HUDEP-2 (cell line): ENCODE data around the gene FARP1.

ENCODE experiments used
- DNase-seq, 76 experiments: peaks; one replicate each; lab custom pipeline; 2025; ENCODE audit not compliant: unreplicated experiment in 76 of 76; lab: John Stamatoyannopoulos, UW

Gene FARP1

DNA sequence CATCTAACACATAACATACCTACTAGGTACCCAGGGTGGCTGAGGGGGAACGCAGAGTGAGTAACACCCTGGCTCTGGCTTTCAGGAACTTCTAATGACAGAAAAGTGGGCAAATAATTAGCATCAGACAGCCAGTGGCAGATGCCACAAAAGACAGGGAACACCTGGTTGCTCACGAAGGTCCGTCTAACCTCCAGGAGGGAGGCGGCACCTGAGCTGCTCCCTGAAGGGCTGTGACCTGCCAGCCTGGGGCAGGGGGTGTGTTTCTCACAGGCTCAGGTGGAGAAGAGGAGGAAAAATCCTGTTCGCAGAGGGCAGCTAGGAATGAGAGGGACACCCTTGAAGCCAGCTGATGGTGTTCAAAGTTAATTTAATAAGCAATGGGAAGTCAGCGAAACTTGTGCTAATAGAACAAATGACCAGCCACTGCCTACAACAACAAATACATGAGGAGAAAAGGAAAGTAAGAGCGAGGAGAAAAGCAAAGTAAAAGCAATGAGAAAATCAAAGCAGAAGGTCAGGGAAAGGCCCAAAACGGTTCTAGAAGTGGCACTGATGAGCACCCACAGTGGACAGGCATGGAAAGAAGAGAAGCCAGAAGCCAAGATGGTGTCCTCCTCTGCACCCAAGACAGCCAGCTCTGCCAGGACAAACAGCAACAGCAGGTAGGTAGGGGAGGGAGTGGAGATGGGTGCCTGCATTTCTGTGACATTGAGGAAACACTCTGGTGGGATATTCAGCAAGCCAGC, 346.7 kb downstream of the FARP1 start:
- no peak for DNase-seq

DNA sequence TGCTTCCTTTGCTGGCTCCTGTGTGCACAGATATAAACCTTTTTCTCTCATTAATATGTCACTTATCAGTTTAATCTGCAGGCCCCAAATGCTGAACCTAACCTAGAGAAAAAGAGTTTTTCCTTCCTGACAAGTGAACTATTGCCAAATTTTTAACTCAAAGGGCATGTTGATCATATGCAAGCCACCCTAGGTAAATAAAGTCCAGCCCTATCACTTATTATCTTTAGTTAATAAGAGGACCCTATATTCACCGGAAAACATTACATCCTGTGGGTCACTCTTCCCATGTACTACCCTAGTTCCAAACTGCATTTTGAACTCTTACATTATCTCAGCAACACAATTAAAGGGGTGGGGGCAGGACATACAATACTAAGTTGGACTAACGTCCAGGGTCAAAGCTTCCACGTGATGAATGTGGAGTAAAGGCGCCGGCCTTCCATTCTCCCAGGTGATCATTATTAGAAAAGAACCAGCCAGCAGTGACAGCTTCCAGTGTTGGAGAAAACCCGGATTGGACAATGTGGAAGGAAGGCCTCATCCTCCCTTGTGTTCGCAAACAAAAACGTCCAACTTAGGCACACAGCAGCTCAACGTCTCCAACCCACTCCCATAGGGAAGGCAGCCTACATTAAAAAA, 347.4 kb downstream of the FARP1 start:
- DNase-seq: no peak

DNA sequence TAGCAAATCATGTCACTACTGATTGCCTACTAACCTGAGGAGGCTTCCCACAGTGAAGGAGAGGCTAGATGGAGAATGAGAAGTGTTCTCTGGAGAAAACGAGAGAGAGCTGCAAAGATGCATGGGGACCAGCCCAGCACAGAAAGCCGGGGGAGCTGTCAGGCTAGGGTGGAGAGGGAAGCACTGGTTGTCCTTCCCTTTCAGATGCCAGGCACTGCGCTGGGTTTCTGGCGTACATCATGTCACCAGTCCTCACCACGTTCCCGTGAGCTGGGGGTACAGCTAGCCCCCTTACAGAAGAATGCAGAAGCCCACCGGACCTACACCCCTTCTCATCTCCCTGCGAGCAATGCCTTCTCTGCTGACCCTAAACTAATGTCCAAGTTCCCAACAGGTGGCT, 348.0 kb downstream of the FARP1 start:
- no peak for DNase-seq

DNA sequence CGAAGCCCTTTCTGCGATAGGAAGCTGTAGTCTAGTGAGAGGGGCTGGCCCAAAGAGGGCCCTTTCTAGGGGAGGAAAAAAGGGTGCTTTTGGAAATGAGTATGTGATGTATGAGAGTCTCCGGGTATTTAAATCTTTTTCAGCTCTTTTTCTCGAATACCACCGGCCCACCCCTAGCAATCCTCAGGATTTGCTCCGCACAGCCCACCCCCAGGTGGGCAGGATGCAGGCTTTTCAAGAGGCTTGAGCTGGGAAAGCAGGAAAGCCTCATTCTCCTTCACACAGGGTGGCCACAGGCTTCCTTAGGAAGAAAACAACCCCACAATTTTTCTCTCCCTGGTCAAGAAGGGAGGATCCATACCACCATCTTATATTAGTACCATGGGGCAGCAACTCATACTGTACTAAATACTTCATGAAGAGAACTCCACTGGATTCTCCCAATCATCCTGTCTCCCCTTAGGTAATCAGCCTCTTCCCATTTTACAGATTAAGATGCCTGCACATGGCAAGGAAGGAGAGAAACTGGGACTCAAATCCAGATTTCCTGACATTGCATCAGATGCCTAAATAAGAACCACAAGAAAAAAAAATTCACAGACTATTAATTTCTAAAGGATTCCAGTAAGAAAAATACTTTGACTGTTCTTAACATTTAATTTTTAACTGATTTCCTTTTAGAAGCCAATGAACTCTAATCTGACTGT, 349.6 kb downstream of the FARP1 start:
- no peak for DNase-seq

DNA sequence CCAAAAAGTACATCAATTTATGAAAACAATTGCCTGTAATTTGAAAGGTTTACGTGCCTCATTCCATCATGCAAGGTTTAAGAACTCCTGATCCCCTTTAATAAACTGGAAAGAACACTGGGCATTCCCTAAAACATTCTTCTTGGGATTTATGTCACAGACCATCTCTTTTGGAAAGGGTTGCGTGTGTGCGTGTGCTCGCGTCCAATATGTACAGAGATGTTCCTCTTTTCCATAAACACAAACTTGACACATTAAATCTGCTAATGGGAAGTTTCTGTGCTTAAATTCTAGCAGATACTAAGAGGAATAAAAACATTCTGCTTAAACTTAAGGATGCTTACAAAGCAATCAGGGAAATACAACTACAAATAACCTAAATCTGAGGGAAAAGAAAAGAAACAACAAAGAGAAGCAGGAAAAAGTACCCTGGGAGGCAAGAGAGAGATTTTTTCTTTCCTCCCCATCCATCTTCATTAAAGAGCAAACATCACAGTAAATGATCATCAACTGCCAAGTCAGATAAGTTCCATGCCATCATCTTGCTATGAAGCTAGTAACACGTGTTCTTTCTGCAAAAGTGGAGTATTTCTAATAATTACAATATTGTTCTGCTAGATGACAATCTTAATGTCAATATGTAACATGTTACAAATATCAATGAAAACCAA, 350.3 kb downstream of the FARP1 start:
- no peak for DNase-seq

DNA sequence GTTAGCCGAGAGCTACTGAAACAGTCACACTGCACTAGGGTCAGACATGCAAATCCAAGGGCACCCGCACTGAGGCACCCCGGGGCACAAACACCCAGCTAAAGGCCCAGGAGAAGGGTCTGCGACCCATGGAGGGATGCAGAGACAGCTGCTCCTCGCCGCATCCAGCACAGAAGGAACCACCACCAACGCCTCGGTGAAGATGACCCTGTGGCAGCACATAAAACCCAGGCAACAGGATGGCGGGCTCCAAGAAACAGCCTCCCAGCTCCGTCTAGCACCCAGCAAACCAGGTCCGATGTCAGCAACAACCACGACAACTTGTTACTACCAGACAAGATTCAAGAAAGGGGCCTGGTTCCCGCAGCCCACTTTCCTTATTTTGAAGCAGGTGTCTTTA, 351.9 kb downstream of the FARP1 start:
- no peak for DNase-seq

DNA sequence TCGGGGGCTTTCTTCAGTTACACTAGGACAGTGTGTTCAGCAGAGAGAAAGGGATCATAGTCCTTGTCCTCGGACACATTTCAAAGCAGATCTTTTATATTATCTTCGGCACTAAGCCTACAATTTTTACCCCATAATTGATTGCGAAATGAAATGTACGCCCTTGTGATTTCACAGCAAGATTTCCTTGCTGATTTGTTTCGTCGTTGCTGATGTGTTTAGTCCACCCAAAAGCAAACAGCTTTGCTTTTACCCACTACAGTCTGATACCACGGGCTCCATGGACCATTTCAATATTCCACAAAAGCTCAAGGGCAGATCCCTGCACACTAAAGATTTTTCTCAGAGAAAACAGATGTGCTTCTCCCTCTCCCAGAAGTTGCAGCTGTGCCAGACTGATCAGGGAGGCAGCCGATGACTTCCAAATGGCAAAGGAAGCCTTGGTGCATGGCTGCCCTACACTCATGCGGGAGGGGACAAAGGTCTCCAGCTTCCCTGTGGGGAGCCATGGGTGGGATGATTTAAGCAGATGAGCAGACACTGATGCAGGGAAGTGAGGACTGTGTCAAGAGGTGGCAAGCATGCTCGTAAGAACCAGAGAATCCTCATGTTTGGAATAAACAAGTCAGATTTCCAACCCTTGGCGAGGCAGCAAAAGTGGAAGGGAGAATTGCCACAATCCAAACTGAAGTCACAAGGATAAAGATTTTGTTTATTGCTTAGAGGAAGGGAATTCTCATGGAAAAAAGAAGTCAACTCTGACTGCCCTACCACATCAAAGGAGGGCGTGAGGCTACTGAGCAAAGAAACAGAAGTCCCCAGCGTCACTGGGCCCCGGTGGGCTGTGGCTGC, 353.0 kb downstream of the FARP1 start:
- peak in 15 of 76 experiments; percentile 3 to 100 (median 99) for DNase-seq

DNA sequence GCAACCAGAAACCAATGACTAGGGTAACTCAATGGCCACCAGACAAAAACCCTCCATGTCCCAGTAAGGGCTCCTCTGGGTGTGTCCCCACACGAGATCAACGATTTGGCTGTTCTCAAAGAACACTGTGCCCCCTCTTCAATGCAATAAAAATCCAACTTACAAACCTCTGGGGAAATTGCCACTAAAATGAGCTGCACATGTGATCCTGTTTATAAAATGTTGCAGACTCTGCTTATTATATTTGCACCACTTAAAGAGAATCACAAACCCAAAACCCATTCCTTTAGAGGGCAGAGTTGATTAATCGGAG, 353.5 kb downstream of the FARP1 start:
- DNase-seq: no peak

DNA sequence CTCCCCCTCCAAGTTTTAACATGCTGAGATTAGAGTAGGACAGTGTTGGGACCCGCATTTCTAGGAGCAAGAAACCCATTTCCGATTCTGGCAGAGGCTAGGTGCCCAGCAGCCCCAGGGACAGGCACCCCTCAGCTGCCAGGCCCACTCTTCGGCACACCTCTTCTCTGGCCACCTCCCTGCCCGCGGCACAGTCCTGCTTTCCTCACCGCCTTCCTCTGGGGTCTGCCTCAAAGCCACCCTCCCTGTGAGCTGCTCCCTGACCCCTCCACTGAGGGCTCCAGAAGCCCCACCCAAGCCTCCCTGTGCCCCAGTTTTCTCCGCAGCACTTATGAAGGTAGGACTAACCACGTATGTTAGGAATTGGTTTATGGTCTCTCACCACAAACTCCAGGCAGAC, 354.1 kb downstream of the FARP1 start:
- no peak for DNase-seq

DNA sequence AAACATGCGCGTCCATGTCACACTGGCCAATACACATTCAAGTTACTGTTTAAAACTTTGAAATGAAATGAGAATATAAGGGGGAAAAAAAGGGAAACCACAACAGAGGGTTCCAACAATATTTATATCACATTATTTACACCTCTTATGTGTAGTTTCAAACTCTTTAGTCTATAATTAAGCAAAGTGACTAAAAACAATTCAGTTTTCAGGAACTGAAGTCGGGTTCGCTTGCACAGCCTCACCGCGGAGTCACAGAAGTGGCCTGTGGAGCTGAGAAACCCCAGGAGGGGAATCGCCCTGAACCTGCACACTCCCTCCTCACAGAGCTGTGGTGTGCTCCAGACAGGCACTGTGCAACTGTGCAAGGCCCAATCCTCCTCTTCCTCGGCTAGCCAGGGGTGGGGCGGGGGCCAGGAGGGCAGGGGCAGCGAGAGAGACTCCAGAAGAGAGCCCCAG, 358.1 kb downstream of the FARP1 start:
- no peak for DNase-seq

DNA sequence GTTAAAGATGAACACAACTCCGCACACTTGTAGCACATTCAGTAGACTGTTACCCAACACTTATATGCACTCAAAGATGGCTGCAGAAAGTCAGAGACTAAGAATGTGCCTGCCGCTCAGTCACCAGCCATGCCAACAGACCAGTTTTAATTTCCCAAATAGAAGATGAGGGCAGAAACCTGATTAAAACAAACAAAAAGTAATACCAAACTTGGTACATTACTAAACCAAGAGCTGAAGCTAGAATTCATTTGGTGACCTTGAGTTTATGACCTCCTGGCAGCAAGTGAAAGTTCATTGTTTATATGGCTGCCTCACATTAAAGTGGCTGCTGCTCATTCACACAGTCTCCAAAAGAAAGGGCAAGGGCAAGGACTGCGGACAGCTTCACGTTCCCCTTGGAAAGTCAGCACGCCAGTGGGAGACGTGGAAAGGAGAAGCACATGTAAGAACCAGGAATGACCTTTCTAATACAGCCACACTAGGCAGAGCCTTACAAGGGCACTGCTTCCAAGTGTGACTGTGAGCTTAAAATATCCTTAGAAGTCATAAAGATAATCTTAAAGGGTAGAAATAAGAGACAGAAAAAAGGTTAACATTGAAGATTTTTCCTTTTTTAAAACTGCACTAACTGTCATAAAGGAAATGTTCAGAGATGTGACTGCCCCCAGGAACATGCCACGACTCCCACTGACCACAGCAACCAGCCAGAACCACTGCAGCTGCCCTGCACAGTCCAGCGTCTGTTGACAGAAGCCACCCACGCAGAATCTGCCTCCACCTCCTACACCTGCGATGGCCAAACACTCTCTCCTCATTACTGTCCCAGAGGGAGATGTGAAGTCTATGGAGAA, 360.5 kb downstream of the FARP1 start:
- peak in 2 of 76 experiments; percentile 4 to 26 for DNase-seq

DNA sequence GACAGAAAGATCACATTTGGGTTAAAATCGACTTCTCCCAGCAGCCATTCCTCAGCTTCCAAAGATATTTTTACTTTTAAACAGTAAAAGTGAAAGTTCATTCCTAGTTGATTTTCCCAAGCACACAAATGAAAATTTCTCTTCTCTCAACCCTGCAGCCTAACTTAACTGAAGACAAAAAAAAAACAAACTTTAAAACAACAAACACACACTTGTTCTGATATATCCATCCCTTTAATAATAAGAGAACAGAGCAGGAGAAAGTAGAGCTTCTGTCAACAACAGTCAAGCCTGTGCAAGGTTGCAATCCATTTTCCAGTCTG, 361.1 kb downstream of the FARP1 start:
- DNase-seq: no peak

DNA sequence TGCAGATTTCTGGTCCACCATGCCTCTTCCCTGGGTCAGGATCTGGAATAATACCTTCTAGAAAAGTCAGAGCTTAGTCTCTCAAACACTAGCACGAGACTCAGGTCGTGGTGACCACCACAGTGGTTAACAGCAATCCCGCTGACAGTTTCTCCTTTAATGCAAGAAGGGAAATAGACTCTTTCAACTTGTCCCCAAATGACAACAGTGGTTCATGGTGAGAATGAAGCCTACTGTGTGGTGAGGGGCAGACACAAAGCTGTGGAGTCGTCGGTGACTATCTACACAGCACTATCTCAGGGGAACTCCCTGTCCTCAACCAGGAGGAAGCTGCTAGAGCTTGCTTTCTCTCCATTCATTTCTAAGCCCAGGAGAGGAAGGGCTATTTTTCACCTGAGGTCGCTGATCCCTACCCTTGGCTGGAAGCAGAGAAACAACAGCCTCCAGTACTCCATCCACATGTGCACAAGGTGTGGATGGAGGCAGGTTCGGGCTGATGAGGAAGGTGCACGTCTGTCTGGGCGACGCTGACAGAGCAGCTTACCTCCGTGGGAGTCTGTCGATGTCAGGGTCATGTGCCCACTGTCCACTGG, 361.6 kb downstream of the FARP1 start:
- DNase-seq: peak in 1 of 76 experiments; percentile 7
